KMS-11 (cell line): ENCODE results near the gene SPON1.
"Not testable (repeated sequence)": the region's sequence is repeated elsewhere in the genome, so short reads cannot be mapped to it uniquely, and the experiment has no call there.

Experiments used
- H2AFZ ChIP-seq: fragments of 200-600 bp; sonication (generic); 2 replicates; pipeline ENCODE4 v1.6.1; 2016; ENCODE audit warnings: antibody characterized with exemption, mixed run types, low read depth
- H3K27ac ChIP-seq: fragments of 200-600 bp; sonication (generic); 2 replicates; pipeline ENCODE4 v1.6.1; 2016; ENCODE audit warnings: mild to moderate bottlenecking, mixed run types
- H3K27me3 ChIP-seq: fragments of 200-600 bp; sonication (generic); 2 replicates; pipeline ENCODE4 v1.6.1; 2017; ENCODE audit warnings: mild to moderate bottlenecking, low read depth, mixed run types, moderate library complexity; ENCODE audit not compliant: insufficient read depth
- H3K36me3 ChIP-seq: fragments of 200-600 bp; sonication (generic); 2 replicates; pipeline ENCODE4 v1.6.1; 2017; ENCODE audit warnings: mild to moderate bottlenecking, mixed run types; ENCODE audit not compliant: insufficient read depth
- H3K4me1 ChIP-seq: fragments of 200-600 bp; sonication (generic); 2 replicates; pipeline ENCODE4 v1.6.1; 2016; ENCODE audit warnings: mild to moderate bottlenecking, low read depth, mixed run types; ENCODE audit not compliant: poor library complexity, severe bottlenecking
- H3K4me2 ChIP-seq: fragments of 200-600 bp; sonication (generic); 2 replicates; pipeline ENCODE4 v1.7.0; 2016; ENCODE audit warnings: mild to moderate bottlenecking, mixed run types
- H3K4me3 ChIP-seq: fragments of 200-600 bp; sonication (generic); IDR thresholded peaks from 2 replicates; pipeline ENCODE4 v1.6.1; 2017; ENCODE audit warnings: low read depth, low read length, mixed read lengths; ENCODE audit not compliant: insufficient read depth
- H3K79me2 ChIP-seq: fragments of 200-600 bp; sonication (generic); 2 replicates; pipeline ENCODE4 v1.6.1; 2016; ENCODE audit warnings: low read depth, mixed run types; ENCODE audit not compliant: insufficient read depth
- H3K9ac ChIP-seq: fragments of 200-600 bp; sonication (generic); 2 replicates; pipeline ENCODE4 v1.6.1; 2016; ENCODE audit warnings: mild to moderate bottlenecking, mixed run types
- H4K20me1 ChIP-seq: fragments of 200-600 bp; sonication (generic); 2 replicates; pipeline ENCODE4 v1.6.1; 2016; ENCODE audit warnings: mild to moderate bottlenecking, mixed run types; ENCODE audit not compliant: insufficient read depth
- CTCF ChIP-seq: fragments of 200-600 bp; sonication (generic); conservative IDR thresholded peaks from 2 replicates; pipeline ENCODE4 v1.6.1; 2017; ENCODE audit warnings: low read depth, mild to moderate bottlenecking, antibody characterized with exemption, low read length, moderate library complexity, mixed read lengths

SPON1 gene

GRCh38 chr11:14150878-14151277 lies 188.4 kb downstream of the SPON1 start:
- H3K4me2 ChIP-seq = no peak overlapping the region
- no peaks in the 10 kb centered on the region for H3K79me2 ChIP-seq
- no peak overlapping the region for H3K27ac ChIP-seq
- H3K27me3 ChIP-seq = no peaks in the 10 kb centered on the region
- H3K4me3 ChIP-seq = no peak overlapping the region
- no peak for TF ChIP-seq CTCF
- no peaks in the 10 kb centered on the region for H3K4me1 ChIP-seq
- no peak overlapping the region for H3K9ac ChIP-seq
- H3K36me3 ChIP-seq = no peaks in the 10 kb centered on the region
- no peak overlapping the region for H2AFZ ChIP-seq
- H4K20me1 ChIP-seq = no peaks in the 10 kb centered on the region

GRCh38 chr11:14154103-14154502 lies 191.6 kb downstream of the SPON1 start:
- H3K79me2 ChIP-seq, H4K20me1 ChIP-seq, H3K4me1 ChIP-seq, H3K27me3 ChIP-seq, H3K27ac ChIP-seq, H2AFZ ChIP-seq, H3K4me2 ChIP-seq, H3K9ac ChIP-seq, H3K4me3 ChIP-seq, H3K36me3 ChIP-seq: not testable (repeated sequence)

GRCh38 chr11:14158393-14158792 lies 195.9 kb downstream of the SPON1 start:
- Histone ChIP-seq H3K27me3 (no peaks in the 10 kb centered on the region), H3K79me2 (no peaks in the 10 kb centered on the region), H3K36me3 (no peaks in the 10 kb centered on the region), H2AFZ (no peak overlapping the region), H4K20me1 (no peaks in the 10 kb centered on the region), H3K4me3 (no peak overlapping the region), H3K4me2 (no peak overlapping the region), H3K9ac (no peak overlapping the region), H3K4me1 (no peaks in the 10 kb centered on the region), H3K27ac (no peak overlapping the region)
- TF ChIP-seq CTCF = no peak

- Histone ChIP-seq H3K27me3 (no peaks in the 10 kb centered on the region), H3K36me3 (no peaks in the 10 kb centered on the region), H3K27ac (no peak overlapping the region), H3K79me2 (no peaks in the 10 kb centered on the region), H2AFZ (no peak overlapping the region), H4K20me1 (no peaks in the 10 kb centered on the region), H3K4me1 (no peaks in the 10 kb centered on the region), H3K4me3 (no peak overlapping the region), H3K4me2 (no peak overlapping the region), H3K9ac (no peak overlapping the region)
- no peak for TF ChIP-seq CTCF
Measured at GRCh38 chr11:14163576-14163975, 201.1 kb downstream of the SPON1 start.

GRCh38 chr11:14173679-14174078 lies 211.2 kb downstream of the SPON1 start:
- not testable (repeated sequence) for H2AFZ ChIP-seq, H3K27me3 ChIP-seq, H3K9ac ChIP-seq, H3K79me2 ChIP-seq, H3K4me1 ChIP-seq, H3K36me3 ChIP-seq, H3K27ac ChIP-seq, H4K20me1 ChIP-seq, H3K4me2 ChIP-seq, H3K4me3 ChIP-seq
